ENCODE data around the gene MTG1.
"Not testable (repeated sequence)": the region's sequence is repeated elsewhere in the genome, so short reads cannot be mapped to it uniquely, and the experiment has no call there.

The MTG1 gene

GRCh38 chr10:133466683-133467275 is 72.8 kb downstream of the MTG1 start:
- no peak for DNase-seq (ENCODE audit: low spot score)

GRCh38 chr10:133467286-133467911 is 73.4 kb downstream of the MTG1 start:
- DNase-seq (ENCODE audit: low spot score), result no peak

GRCh38 chr10:133469205-133469604 is 75.2 kb downstream of the MTG1 start:
- not testable (repeated sequence) for DNase-seq (ENCODE audit: low spot score)

- no peak for DNase-seq (ENCODE audit: low spot score)
These were observed 77.5 kb downstream of the MTG1 start for GRCh38 chr10:133471300-133472109.

All from kidney capillary endothelial cell (primary cell).